HG02642 (cell line): ENCODE data around the gene LMNB1.
"Not testable (repeated sequence)": the region's sequence is repeated elsewhere in the genome, so short reads cannot be mapped to it uniquely, and the experiment has no call there.

ENCODE experiments used
- ATAC-seq: cut with Tn5 transposase; IDR thresholded peaks from one replicate; pipeline ENCODE4 v1.9.1; 2021; ENCODE audit warnings: mild to moderate bottlenecking; ENCODE audit not compliant: unreplicated experiment, poor library complexity

The LMNB1 gene

GRCh38 chr5:126776499-126777256 is at the start of gene LMNB1:
LMNB1 (plus strand) TSS chr5:126777136; CDS start chr5:126777509, 373 bp downstream.
- ATAC-seq = peak; percentile 71

GRCh38 chr5:126732716-126733115 is 44.2 kb upstream of the LMNB1 start:
- ATAC-seq = no peak

- not testable (repeated sequence) for ATAC-seq
Measured at GRCh38 chr5:126734573-126734972, 42.4 kb upstream of the LMNB1 start.

- no peak for ATAC-seq
Measured at GRCh38 chr5:126736141-126736540, 40.8 kb upstream of the LMNB1 start.

DNA sequence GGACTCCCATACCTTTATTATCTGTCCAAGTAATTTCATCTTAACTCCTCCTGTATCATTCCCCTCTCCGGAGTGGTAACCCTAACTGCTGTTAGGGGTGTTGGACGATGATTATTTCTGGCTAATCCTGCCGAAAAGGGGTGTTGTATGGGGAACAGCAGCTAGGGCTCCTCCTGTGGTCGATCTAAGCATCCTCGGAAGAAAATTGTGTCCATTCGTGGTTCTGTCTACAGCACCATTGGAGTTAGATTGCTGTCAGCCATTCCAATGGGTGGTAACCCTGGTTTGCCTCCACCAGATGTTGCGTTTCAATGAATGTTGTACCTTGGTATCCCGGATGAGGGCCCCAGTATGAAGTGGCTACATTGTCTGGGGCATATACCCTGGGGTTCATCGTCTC is 35.6 kb upstream of the LMNB1 start:
- ATAC-seq = no peak

GRCh38 chr5:126742425-126742824 is 34.5 kb upstream of the LMNB1 start:
- no peak for ATAC-seq

- no peak for ATAC-seq
Measured at GRCh38 chr5:126744836-126745235, 32.1 kb upstream of the LMNB1 start.

GRCh38 chr5:126745259-126745992 is 31.5 kb upstream of the LMNB1 start:
- no peak for ATAC-seq

DNA sequence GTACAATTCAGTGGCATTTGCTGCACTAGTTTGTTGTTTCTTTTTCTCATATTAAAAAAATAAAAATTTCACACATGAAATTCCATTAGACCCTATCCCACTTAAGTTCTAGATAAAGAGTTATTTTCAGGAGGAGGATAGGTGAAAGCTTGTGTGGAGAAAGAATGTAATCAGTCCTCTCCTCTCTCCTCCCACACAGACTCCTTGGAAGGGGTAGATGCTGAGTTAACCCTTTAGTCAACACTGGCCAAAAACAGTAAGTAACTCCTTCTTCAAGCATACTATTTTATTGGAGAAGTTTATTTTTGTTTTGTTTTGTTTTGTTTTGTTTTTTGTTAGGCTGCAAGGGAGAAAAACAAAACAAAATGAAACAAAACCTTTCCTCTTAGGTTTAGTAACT is 30.6 kb upstream of the LMNB1 start:
- no peak for ATAC-seq

GRCh38 chr5:126752081-126752785 is 24.7 kb upstream of the LMNB1 start:
- ATAC-seq = no peak

DNA sequence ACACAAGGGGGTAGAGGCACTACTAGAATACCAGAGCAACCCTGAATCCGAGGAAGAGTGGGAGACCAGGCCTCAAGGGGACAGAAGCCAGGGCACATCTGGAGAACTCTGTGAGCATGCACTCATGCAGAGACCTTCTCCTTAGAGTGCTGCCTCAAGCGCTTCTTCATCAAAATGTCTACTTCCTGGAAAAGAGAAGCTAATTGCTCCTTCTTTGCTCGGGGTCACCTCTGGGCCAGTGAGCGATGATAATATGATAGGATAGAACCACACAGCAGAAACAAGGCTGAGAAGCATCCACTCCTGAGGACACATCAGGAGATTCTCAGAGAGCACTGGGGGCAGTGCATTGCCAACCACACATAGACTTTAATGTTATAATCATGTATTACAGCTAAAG is 23.7 kb upstream of the LMNB1 start:
- ATAC-seq = no peak

DNA sequence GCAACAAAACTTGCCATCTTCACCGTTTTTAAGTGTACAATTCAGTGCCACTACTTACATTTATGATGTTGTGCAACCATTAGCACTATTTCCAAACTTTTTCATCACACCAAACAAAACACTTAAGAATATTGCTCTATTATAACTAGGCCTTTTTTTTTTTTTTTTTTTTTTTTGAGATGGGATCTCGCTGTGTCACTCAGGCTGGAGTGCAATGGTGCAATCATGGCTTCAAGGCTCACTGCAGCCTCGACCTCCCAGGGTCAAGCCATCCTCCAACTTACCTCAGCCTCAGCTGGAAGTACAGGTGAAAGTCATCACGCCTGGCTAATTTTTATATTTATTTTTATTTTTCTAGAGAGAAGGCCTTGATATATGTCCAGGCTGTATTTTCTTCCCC is 22.3 kb upstream of the LMNB1 start:
- ATAC-seq = no peak

GRCh38 chr5:126755593-126755992 is 21.3 kb upstream of the LMNB1 start:
- no peak for ATAC-seq

GRCh38 chr5:126757713-126758357 is 19.1 kb upstream of the LMNB1 start:
- ATAC-seq = no peak

GRCh38 chr5:126763371-126763770 is 13.6 kb upstream of the LMNB1 start:
- no peak for ATAC-seq

DNA sequence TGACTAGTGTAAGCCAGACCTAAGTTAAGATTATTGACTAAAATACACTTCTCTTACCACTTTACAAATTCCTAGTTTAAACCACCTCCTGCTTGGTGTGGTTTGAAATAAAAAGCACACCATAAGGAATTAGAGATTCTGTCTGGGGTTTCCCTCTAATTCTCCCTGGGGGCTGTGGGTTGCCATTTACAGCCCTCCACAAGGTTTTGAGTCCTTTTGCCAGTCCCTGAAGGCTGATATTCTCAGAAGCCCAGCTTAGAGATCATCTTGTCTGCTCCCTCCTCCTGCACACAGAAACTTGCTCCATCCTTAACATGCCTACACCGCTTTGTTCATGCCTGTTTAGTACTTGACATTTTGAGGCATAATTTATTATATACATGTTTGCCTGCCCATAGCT is 7.2 kb upstream of the LMNB1 start:
- ATAC-seq = no peak

- ATAC-seq = not testable (repeated sequence)
Measured at GRCh38 chr5:126773536-126773935, 3.4 kb upstream of the LMNB1 start.

- not testable (repeated sequence) for ATAC-seq
Measured at GRCh38 chr5:126774595-126774994, 2.3 kb upstream of the LMNB1 start.

GRCh38 chr5:126777257-126777974 is 480 bp downstream of the LMNB1 start:
- peak; percentile 22 for ATAC-seq
